HG03460 (cell line): ENCODE measurements around the gene R3HDM2.

Experiments
- ATAC-seq: cut with Tn5 transposase; IDR thresholded peaks from one replicate; pipeline ENCODE4 v1.9.1; 2021; ENCODE audit not compliant: unreplicated experiment

The R3HDM2 gene

GRCh38 chr12:57208631-57209282 is 222.1 kb downstream of the R3HDM2 start:
- ATAC-seq, result no peak

GRCh38 chr12:57207731-57208630 is 222.9 kb downstream of the R3HDM2 start:
- no peak for ATAC-seq

- ATAC-seq, result no peak
Observed at GRCh38 chr12:57205931-57206330, 224.9 kb downstream of the R3HDM2 start.

GRCh38 chr12:57205186-57205585 is 225.7 kb downstream of the R3HDM2 start:
- no peak for ATAC-seq

GRCh38 chr12:57204454-57204853 is 226.4 kb downstream of the R3HDM2 start:
- ATAC-seq, result no peak

- no peak for ATAC-seq
Observed at GRCh38 chr12:57203791-57204190, 227.1 kb downstream of the R3HDM2 start.
